GM21367 (cell line): ENCODE data around the gene PTCH2.
"Not testable (repeated sequence)": the region's sequence is repeated elsewhere in the genome, so short reads cannot be mapped to it uniquely, and the experiment has no call there.

ENCODE experiments used
- ATAC-seq: cut with Tn5 transposase; IDR thresholded peaks from one replicate; pipeline ENCODE4 v1.9.1; 2021; ENCODE audit not compliant: unreplicated experiment

The PTCH2 gene

DNA sequence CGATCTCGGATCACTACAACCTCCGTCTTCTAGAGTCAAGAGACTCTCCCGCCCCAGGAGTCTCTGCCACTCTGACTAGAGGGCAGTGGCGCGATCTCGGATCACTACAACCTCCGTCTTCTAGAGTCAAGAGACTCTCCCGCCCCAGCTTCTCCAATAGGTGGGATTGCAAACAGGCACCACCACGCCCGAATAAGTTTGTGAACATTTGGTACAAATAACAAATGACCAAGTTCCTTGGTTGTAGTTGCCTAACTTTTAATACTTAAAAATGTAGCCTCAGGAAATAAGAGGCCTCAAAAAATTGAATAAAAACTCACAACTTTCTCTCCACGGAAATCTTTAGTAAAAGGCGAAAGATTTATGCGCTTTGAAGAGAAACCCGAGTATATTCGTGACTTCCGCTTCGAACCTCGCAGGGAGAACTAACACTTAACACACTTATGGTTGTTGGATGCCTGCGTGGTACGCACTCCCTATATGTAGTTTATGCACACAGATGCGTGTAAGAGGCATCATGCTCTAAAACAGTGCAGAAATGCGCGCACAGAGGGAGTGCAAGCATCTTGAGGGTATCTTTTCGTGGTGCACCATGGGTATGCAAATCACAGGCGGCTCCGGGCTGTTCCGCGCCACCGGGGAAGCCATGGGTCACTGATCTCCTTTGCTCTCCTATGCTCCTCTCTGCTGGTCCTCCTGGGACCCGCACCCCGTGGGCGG lies 23.3 kb downstream of the PTCH2 start:
- ATAC-seq = peak; percentile 68

- ATAC-seq = no peak
Measured at GRCh38 chr1:44819196-44819607, 23.9 kb downstream of the PTCH2 start.

- no peak for ATAC-seq
Measured at GRCh38 chr1:44817771-44818495, 25.1 kb downstream of the PTCH2 start.

GRCh38 chr1:44817307-44817706 lies 25.7 kb downstream of the PTCH2 start:
- ATAC-seq = no peak

DNA sequence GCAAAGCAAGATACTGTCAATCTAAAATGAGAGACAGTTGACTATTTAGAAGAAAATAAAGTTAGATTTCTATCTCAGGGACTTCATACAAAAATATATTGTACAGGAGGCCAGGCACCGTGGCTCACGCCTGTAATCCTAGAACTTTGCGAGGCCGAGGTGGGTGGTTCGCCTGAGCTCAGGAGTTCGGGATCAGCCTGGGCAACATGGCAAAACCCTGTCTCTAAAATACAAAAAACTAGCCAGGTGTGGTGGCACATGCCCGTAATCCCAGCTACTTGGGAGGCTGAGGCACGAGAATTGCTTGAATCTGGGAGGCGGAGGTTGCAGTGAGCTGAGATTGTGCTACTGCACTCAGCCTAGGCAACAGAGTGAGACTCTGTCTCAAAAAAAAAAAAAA lies 27.1 kb downstream of the PTCH2 start:
- ATAC-seq = not testable (repeated sequence)

DNA sequence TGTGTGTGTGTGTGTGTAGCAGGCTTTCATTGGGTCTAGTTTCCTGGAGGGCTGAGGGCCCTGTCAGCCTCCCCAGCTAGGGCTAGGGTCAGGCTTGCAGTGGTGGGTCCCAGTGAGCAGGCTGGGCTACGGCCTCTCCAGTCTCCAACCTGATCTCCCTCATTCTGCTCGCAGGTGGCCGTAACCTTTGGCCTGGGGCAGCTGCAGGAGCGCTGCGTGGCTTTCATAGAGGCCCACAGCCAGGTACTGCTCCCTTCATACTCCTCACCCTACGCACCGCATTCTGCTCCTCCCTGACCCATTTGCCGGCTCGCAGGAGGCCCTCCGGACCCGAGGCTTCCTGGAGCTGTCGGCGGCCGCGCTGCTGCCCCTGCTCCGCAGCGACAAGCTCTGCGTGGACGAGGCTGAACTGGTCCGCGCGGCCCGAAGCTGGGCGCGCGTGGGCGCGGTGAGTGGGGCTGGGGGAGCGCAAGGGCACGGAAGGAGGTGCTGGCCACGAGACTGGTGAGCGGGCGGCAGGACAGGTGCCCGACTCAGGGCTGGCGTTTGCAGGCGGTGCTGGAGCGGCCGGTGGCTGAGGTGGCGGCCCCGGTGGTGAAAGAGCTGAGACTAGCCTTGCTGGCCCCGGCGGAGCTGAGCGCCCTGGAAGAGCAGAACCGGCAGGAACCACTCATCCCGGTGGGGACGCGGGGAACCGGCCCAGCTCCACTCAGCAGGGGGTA lies 30.1 kb downstream of the PTCH2 start:
- ATAC-seq = no peak

DNA sequence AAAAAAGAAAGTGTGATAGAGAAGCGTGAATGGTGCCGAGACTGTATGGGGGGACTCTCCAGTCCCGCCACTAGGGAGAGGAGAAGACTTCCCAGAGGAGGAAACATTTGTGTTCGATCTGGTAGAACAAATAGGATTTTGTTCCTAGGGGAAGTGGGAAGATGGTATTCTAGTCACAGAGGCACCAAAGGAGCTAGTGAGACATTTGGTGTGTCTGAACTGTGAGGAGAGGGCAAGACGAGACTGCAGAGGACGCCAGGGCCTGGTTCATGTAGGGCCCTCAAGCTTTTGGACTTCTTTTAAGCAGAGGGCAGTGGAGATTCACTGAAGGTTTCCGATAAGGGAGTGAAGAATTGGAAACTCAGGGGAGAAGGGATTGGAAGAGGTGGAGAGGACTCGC lies 31.8 kb downstream of the PTCH2 start:
- no peak for ATAC-seq

- not testable (repeated sequence) for ATAC-seq
Measured at GRCh38 chr1:44810762-44811105, 32.3 kb downstream of the PTCH2 start.

DNA sequence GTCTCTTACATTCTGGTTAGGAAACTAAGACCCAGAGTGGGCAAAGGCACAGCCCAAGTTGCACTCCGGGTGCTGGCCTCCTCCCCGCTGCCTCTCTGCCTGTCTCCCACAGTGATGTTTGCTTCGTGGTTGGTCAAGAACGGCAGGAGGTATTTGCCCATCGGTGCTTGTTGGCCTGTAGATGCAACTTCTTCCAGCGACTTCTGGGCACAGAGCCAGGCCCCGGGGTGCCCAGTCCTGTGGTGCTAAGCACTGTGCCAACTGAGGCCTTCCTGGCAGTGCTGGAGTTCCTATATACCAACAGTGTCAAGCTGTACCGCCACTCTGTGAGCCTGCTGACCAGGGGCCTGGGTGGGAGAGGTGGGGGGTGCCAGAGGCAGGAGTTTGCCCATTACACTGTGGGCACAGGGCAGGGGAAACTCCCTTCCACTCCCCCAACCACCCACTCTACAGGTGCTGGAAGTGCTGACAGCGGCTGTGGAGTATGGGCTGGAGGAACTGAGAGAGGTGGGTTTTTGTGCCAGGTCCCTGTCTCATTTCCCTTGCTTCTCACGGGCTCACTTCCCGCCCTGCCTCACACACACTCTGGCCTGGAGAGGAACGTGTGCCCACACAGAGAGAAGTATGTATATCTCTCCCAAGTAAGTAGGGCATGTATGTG lies 32.8 kb downstream of the PTCH2 start:
- ATAC-seq = no peak

DNA sequence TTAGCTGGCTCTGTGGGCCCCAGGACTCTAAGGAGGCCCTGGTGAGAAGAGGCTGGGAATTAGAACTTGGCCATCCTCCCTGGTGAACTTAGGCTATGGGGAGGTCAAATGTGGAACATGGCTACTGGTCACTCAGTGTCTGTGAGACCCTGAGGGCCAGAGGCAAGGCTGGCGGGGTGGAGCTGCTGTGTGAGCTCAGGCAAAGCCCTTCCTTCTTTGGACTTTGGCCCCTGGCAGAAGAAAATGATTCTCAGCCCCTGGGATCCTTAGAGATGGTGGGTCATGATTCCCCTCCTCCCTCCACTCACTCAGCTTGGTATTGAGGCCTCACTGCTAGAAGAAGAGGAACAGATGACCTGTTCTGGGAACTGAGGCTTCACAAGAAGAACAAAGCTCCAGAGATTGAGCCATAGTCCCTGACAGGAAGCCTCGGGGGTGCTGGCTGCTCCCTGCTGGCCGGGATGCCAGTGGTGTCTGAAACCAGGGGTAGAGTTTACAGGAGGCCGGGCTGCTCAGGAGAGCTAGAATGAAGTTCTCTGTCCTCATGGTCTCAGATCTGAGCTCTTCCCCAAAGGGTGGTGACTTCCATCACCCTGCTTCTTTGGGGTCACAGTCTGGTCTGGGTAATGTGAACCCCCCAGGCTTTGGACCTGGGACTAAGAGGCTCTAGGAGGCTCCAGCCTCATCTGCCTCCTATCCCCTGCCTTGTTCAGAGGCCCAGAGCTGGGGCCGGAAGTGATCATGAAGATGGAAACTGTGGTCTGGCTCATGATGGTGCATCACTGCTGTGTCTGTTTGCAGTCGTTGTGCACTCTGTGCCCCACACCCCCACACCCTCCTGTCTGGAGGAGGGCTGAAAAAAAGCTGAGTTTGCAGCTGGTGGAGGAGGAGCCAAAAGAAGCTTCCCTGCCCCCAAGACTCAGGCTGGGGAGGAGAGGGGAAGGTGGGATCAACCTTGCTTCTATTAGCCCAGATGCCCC lies 33.8 kb downstream of the PTCH2 start:
- peak; percentile 35 for ATAC-seq

DNA sequence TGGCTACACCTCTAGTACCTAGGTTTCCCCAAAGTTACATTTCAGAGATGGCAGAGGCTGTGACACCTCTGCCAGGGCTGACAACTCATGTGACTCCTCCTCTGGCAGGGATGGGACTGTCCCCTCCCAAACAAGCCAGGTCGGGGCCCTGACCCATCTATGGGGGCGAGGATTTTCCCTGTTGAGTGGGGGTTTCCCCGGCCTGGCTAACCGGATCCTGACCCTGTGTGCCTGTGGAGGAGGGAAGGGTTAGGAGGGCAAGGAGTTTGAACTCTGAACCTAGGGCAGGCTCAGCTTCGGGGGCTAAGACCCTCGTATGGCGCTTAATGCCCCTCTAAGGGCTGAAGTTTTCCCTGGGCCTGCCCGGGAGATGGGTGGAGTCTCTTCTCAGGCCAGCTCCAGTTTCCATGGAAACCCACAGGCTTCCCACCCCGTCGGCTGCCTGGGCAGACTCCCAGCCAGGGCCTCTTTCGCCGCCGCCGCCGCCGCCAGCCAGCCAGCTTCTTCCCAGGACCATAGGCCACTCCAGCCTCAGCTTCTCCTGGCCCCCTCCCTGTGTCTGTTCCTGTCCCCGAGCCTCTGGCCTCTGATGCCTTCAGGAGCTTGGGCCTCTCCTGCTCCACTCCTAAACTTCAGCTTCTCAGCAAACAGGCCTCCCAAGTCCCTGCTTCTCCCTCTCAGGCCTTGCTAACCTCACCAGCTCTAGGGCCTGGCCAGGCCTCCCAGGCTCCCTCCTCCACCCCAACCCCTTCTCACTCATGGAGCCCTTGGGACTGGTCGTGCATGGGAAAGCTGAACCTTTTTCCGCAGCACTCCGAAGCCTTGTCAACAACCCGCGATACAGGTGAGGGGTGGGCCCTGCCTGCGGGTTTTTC lies 34.8 kb downstream of the PTCH2 start, which contains the start of gene BTBD19:
Gene BTBD19 (plus strand): TSS at position 461 of the 875 bp plus-strand sequence. CDS start 298 bp downstream, at position 759.
- peak; percentile 19 for ATAC-seq

DNA sequence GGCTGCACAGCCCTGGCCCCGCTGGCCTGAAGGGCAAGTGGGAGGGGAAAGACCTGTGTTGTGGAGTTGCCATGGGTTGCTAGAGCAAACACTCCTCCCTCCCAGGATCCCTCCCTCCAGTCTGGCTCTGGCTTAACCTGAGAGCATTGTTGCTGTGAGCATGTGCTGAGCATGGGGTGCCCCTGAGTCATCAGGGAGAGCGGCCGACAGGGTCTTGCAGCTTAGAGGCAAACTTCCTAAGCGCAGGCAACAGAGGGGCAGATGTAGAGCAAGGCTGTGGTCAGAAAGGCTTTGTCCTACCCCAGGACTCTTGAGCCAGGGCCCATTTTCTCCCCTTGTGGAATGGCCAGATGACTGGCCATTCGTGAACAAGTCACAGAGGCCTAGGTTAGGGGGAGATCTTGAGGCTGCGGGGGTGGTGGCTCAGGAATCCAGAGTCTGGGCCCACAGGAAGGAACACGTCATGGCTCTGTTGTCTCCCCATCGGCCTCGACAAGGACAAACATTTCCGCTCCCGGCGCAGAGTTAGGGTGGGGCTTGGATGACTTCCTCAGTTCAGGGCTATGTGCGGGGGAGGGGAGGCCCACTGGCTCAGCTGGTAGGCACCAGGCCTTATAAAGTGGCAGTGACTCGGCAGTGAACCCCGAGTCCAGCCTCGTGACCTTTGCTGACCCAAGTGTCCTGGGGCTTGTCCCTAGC lies 35.5 kb downstream of the PTCH2 start:
- peak; percentile 26 for ATAC-seq

DNA sequence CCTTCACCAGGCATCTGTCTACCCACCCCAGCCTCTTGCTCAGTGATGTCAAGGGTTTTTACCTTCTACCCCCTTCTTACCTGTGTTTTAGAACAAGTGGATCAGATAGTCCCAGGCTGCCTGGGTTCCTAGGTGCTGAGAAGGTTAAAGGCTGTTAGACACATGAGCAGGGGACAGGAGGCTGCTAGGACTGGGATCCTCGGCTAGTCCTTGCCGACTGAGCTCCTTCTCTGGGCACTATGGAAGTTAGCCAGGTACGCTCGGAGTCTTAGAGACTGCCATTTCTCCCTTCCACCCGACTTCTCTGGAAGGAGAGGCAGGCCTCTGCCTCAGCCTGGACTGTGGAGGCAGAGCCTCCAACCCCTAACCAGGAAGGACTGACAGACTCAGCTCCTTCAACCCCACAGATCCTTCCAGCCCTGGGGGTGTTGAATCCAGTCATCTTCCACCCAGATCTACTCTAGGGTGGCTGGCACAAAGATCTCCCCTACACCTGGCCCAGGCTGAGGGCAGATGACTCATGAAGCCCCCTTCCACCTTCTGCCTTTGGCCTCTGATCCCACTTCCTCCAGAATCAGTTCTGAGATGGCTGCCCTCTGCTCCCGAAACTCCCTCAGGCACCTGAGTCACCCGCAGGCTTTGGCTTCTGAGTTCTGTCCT lies 36.2 kb downstream of the PTCH2 start, which contains the start of gene DYNLT4:
Gene DYNLT4 (minus strand): TSS at position 648 of the 660 bp plus-strand sequence. CDS start 683 bp downstream, outside the sequence.
- no peak for ATAC-seq

- ATAC-seq = no peak
Measured at GRCh38 chr1:44806025-44806703, 36.9 kb downstream of the PTCH2 start.

- no peak for ATAC-seq
Measured at GRCh38 chr1:44805311-44806024, 37.6 kb downstream of the PTCH2 start.

- ATAC-seq = no peak
Measured at GRCh38 chr1:44803312-44804095, 39.5 kb downstream of the PTCH2 start.
